SKM-1 treated with dmso at 0.1 percent for 144 hours (cell line): ENCODE data around the gene LMNTD2.
"Not testable (repeated sequence)": the region's sequence is repeated elsewhere in the genome, so short reads cannot be mapped to it uniquely, and the experiment has no call there.

Experiments used
- DNase-seq: peaks from one replicate; lab custom pipeline; 2025; ENCODE audit not compliant: unreplicated experiment; lab: John Stamatoyannopoulos, UW

The LMNTD2 gene

GRCh38 chr11:516918-517685 lies 43.4 kb downstream of the LMNTD2 start:
- DNase-seq = not testable (repeated sequence)

GRCh38 chr11:516400-516799 lies 44.1 kb downstream of the LMNTD2 start:
- DNase-seq = no peak

GRCh38 chr11:515131-515530 lies 45.4 kb downstream of the LMNTD2 start:
- DNase-seq = no peak

- DNase-seq = no peak
Observed at GRCh38 chr11:514606-515005, 45.9 kb downstream of the LMNTD2 start.

GRCh38 chr11:512761-513595 lies 47.6 kb downstream of the LMNTD2 start:
- DNase-seq = no peak

GRCh38 chr11:508956-509355 lies 51.6 kb downstream of the LMNTD2 start:
- no peak for DNase-seq

- DNase-seq = no peak
Observed at GRCh38 chr11:507727-508515, 52.6 kb downstream of the LMNTD2 start.

GRCh38 chr11:506995-507726 lies 53.4 kb downstream of the LMNTD2 start, which contains the start of gene RNH1:
Gene RNH1 (minus strand): TSS chr11:507242. CDS start chr11:502162, 5,080 bp downstream.
- DNase-seq = peak; percentile 76

- peak; percentile 91 for DNase-seq
Observed at GRCh38 chr11:506238-506994, 54.1 kb downstream of the LMNTD2 start.

- no peak for DNase-seq
Observed at GRCh38 chr11:504994-505344, 55.6 kb downstream of the LMNTD2 start.
